Glutamatergic neuron (in vitro differentiated cells): ENCODE data around the gene DSE. TPM values are rescaled to one million over a fixed set of nuclear protein-coding genes. Genes with fewer than 3 reads are reported as not detected.

Experiments
- DNase-seq: peaks from one replicate; pipeline ENCODE4 v3.0.0; 2022
- H3K27ac Mint-ChIP-seq: one replicate; pipeline ENCODE4 v1.8.0; 2020; ENCODE audit warnings: mild to moderate bottlenecking, mixed read lengths, inconsistent platforms; ENCODE audit not compliant: unreplicated experiment
- H3K27me3 Mint-ChIP-seq: one replicate; pipeline ENCODE4 v1.8.0; 2020; ENCODE audit warnings: mild to moderate bottlenecking, moderate library complexity, mixed read lengths, inconsistent platforms; ENCODE audit not compliant: unreplicated experiment
- H3K36me3 Mint-ChIP-seq: one replicate; pipeline ENCODE4 v1.8.0; 2020; ENCODE audit warnings: mild to moderate bottlenecking, mixed read lengths, inconsistent platforms; ENCODE audit not compliant: unreplicated experiment
- H3K4me1 Mint-ChIP-seq: one replicate; pipeline ENCODE4 v1.8.0; 2020; ENCODE audit warnings: mild to moderate bottlenecking, low read depth, mixed read lengths, inconsistent platforms; ENCODE audit not compliant: unreplicated experiment
- H3K4me3 Mint-ChIP-seq: one replicate; pipeline ENCODE4 v1.8.0; 2020; ENCODE audit warnings: mild to moderate bottlenecking, mixed read lengths, inconsistent platforms; ENCODE audit not compliant: unreplicated experiment
- H3K9me3 Mint-ChIP-seq: one replicate; pipeline ENCODE4 v1.8.0; 2020; ENCODE audit warnings: mild to moderate bottlenecking, moderate library complexity, mixed read lengths, inconsistent platforms; ENCODE audit not compliant: unreplicated experiment
- CTCF ChIP-seq: fragments of 200-600 bp; sonication (generic); IDR thresholded peaks from one replicate; pipeline ENCODE4 v1.5.0; 2021; ENCODE audit not compliant: partially characterized antibody, unreplicated experiment
- total RNA-seq: library from RNA; stranded (reverse); fragmentation: NEBNext Ultra II Directional; extraction: Animal tissue kit (Norgen Biotek cat#: 25700); gene quantifications from one replicate; pipeline ENCODE4 v1.2.1, GENCODE V29; 2021; ENCODE audit not compliant: unreplicated experiment

The DSE gene
- total RNA-seq, 1 donor from 2014 or later = 12.0 TPM

DNA sequence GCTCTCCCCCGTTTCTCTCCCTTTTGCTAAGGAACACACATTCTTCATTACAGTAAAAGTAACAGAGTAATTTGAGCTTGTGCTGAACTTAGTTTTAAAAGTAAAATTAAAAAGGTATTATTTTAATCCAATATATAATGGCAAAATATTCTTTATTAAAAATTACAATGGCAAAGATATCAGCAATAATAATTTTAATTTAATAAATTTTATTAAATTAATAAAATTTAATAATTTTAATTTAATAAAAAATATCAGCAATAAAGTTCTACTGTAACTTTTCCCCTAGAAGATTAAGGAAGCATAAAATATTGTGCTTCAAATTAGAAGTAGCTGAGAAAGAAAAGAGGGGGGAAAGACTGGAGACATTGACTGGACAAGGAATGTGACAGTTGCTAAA is 32.5 kb downstream of the DSE start:
- H3K4me1 Mint-ChIP-seq = peaks cover 20% of the 10 kb centered on the region
- no peak overlapping the region for H3K27ac Mint-ChIP-seq
- no peak overlapping the region for H3K4me3 Mint-ChIP-seq
- DNase-seq = no peak
- no peaks in the 10 kb centered on the region for H3K9me3 Mint-ChIP-seq
- H3K36me3 Mint-ChIP-seq = no peaks in the 10 kb centered on the region
- no peak for TF ChIP-seq CTCF
- no peaks in the 10 kb centered on the region for H3K27me3 Mint-ChIP-seq

- H3K36me3 Mint-ChIP-seq = no peaks in the 10 kb centered on the region
- H3K4me3 Mint-ChIP-seq = no peak overlapping the region
- TF ChIP-seq CTCF = no peak
- H3K27me3 Mint-ChIP-seq = no peaks in the 10 kb centered on the region
- H3K4me1 Mint-ChIP-seq = peaks cover 12% of the 10 kb centered on the region
- H3K27ac Mint-ChIP-seq = no peak overlapping the region
- no peak for DNase-seq
- H3K9me3 Mint-ChIP-seq = no peaks in the 10 kb centered on the region
Observed at GRCh38 chr6:116404696-116405095, 33.9 kb downstream of the DSE start.

DNA sequence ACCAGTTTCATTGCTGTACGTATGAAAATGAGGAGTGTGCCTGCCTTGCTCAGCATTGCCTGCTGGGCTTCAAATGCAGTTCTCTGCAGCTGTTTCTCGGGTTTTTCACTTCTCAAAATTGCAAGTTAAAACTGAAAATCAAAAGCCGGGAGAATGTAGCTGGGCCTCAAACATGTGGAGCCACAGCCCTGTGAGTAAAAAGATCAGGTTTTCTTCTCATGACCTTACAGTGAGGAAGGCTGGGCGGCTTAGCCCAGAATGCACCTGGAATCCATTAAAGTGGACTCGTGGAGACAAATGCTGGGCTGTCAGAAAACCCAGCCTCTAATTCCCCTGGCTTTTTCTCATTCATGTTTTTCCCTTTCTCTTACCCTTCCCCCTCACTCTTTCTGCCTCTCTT is 34.4 kb downstream of the DSE start:
- Mint-ChIP-seq H3K4me1 (peaks cover 12% of the 10 kb centered on the region), H3K9me3 (no peaks in the 10 kb centered on the region), H3K27ac (no peak overlapping the region), H3K27me3 (no peaks in the 10 kb centered on the region), H3K36me3 (no peaks in the 10 kb centered on the region), H3K4me3 (no peak overlapping the region)
- no peak for TF ChIP-seq CTCF
- DNase-seq = no peak

DNA sequence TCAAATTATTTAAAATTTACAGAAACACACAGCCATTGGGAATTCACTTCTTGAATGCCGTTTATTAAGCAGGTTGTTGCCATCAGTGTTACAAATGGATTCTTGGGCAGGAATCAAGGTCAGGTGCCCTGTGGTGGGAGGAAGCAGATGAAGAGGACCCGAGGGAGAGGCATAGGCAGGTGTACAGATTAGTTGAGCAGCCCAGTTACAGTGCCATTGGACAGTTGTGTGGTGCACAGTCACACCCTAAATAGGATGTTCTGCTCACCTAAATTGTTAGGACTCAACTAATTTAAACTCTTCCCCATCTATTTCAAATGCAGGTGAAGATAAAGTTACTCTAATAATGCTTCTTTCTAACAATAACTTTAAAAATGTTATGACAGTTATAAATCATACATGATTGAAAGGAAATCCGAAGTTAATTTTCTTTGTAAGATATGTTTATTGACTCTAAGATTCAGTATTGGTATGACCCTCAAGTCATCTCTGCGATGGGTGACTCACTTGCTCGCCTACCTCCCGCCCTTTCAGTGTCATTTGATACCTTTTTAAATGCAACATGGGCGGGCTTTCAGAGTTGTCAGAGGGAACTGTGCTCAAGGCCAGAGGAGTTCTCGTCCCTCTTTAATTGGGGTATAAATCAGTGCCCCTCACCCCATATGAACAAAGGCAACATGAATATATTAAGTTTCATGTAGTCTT is 35.1 kb downstream of the DSE start:
- Mint-ChIP-seq H3K27ac (no peak overlapping the region), H3K9me3 (no peaks in the 10 kb centered on the region), H3K4me3 (no peak overlapping the region), H3K4me1 (peaks cover 12% of the 10 kb centered on the region), H3K36me3 (no peaks in the 10 kb centered on the region), H3K27me3 (no peaks in the 10 kb centered on the region)
- no peak for TF ChIP-seq CTCF
- DNase-seq = no peak

- H3K4me3 Mint-ChIP-seq = no peak overlapping the region
- DNase-seq = no peak
- H3K4me1 Mint-ChIP-seq = peaks cover 12% of the 10 kb centered on the region
- no peaks in the 10 kb centered on the region for H3K27me3 Mint-ChIP-seq
- no peak overlapping the region for H3K27ac Mint-ChIP-seq
- H3K36me3 Mint-ChIP-seq = no peaks in the 10 kb centered on the region
- TF ChIP-seq CTCF = no peak
- H3K9me3 Mint-ChIP-seq = no peaks in the 10 kb centered on the region
Observed at GRCh38 chr6:116406678-116407345, 36.1 kb downstream of the DSE start.
